Mononuclear cell (primary cell): Measurements from ENCODE around the gene LRRC3B. TPM values are rescaled to one million over a fixed set of nuclear protein-coding genes. Genes with fewer than 3 reads are reported as not detected.

Experiments
- H3K27me3 ChIP-seq: 2 replicates; pipeline ENCODE4 v1.6.0; 2011; ENCODE audit warnings: low read length, control low read depth; ENCODE audit not compliant: insufficient read depth
- H3K4me1 ChIP-seq: 2 replicates; pipeline ENCODE4 v1.5.1; 2011; ENCODE audit warnings: mild to moderate bottlenecking, low read length, control low read depth; ENCODE audit not compliant: insufficient read depth
- H3K4me3 ChIP-seq: 2 replicates; pipeline ENCODE4 v1.5.1; 2011; ENCODE audit warnings: mild to moderate bottlenecking, low read length, moderate library complexity
- H3K9me3 ChIP-seq: 2 replicates; pipeline ENCODE4 v1.5.1; 2011; ENCODE audit warnings: low read depth, mild to moderate bottlenecking, control low read depth, low read length
- total RNA-seq: library from RNA; depleted of rRNA; stranded (reverse); fragments of >200 nt; gene quantifications from one replicate; pipeline ENCODE4 v1.2.3, GENCODE V29; 2012

Gene LRRC3B
- total RNA-seq, 1 donor, result 0.10 TPM

GRCh38 chr3:26713091-26713490 lies 90.5 kb downstream of the LRRC3B start:
- no peaks in the 10 kb centered on the region for H3K27me3 ChIP-seq
- no peaks in the 10 kb centered on the region for H3K9me3 ChIP-seq

GRCh38 chr3:26714485-26714884 lies 91.9 kb downstream of the LRRC3B start:
- Histone ChIP-seq H3K9me3 (no peaks in the 10 kb centered on the region), H3K4me3 (no peak overlapping the region), H3K27me3 (no peaks in the 10 kb centered on the region), H3K4me1 (no peaks in the 10 kb centered on the region)

More at GRCh38 chr3:26713091-26713490, 90.5 kb downstream of the LRRC3B start:
- H3K4me1 ChIP-seq, result no peaks in the 10 kb centered on the region
- H3K4me3 ChIP-seq, result no peak overlapping the region

GRCh38 chr3:26715431-26715830 lies 92.9 kb downstream of the LRRC3B start:
- Histone ChIP-seq H3K27me3 (no peaks in the 10 kb centered on the region), H3K9me3 (no peaks in the 10 kb centered on the region), H3K4me3 (no peak overlapping the region), H3K4me1 (no peaks in the 10 kb centered on the region)

GRCh38 chr3:26718315-26718714 lies 95.7 kb downstream of the LRRC3B start:
- H3K9me3 ChIP-seq, result no peaks in the 10 kb centered on the region
- H3K4me1 ChIP-seq, result no peaks in the 10 kb centered on the region
- H3K4me3 ChIP-seq, result no peak overlapping the region
- no peaks in the 10 kb centered on the region for H3K27me3 ChIP-seq

GRCh38 chr3:26719134-26719533 lies 96.6 kb downstream of the LRRC3B start:
- Histone ChIP-seq H3K27me3 (no peaks in the 10 kb centered on the region), H3K9me3 (no peaks in the 10 kb centered on the region), H3K4me3 (no peak overlapping the region), H3K4me1 (no peaks in the 10 kb centered on the region)

- no peaks in the 10 kb centered on the region for H3K27me3 ChIP-seq
- H3K4me1 ChIP-seq, result no peaks in the 10 kb centered on the region
- no peak overlapping the region for H3K4me3 ChIP-seq
- no peaks in the 10 kb centered on the region for H3K9me3 ChIP-seq
Observed at GRCh38 chr3:26721047-26721446, 98.5 kb downstream of the LRRC3B start.

GRCh38 chr3:26731843-26732242 lies 109.3 kb downstream of the LRRC3B start:
- no peaks in the 10 kb centered on the region for H3K27me3 ChIP-seq
- H3K9me3 ChIP-seq, result no peaks in the 10 kb centered on the region
- no peak overlapping the region for H3K4me3 ChIP-seq
- H3K4me1 ChIP-seq, result no peaks in the 10 kb centered on the region

GRCh38 chr3:26750263-26750662 lies 127.7 kb downstream of the LRRC3B start:
- no peaks in the 10 kb centered on the region for H3K9me3 ChIP-seq
- no peak overlapping the region for H3K4me3 ChIP-seq
- no peaks in the 10 kb centered on the region for H3K4me1 ChIP-seq
- no peaks in the 10 kb centered on the region for H3K27me3 ChIP-seq

GRCh38 chr3:26752466-26752865 lies 129.9 kb downstream of the LRRC3B start:
- Histone ChIP-seq H3K9me3 (no peaks in the 10 kb centered on the region), H3K27me3 (no peaks in the 10 kb centered on the region), H3K4me3 (no peak overlapping the region), H3K4me1 (no peaks in the 10 kb centered on the region)

- Histone ChIP-seq H3K27me3 (no peaks in the 10 kb centered on the region), H3K4me1 (no peaks in the 10 kb centered on the region), H3K4me3 (no peak overlapping the region), H3K9me3 (no peaks in the 10 kb centered on the region)
Observed at GRCh38 chr3:26753095-26753494, 130.5 kb downstream of the LRRC3B start.

- Histone ChIP-seq H3K9me3 (no peaks in the 10 kb centered on the region), H3K27me3 (no peaks in the 10 kb centered on the region), H3K4me3 (no peak overlapping the region)
Observed at GRCh38 chr3:26757978-26758377, 135.4 kb downstream of the LRRC3B start.

More at GRCh38 chr3:26757978-26758377, 135.4 kb downstream of the LRRC3B start:
- no peaks in the 10 kb centered on the region for H3K4me1 ChIP-seq
